HS-27A (cell line): ENCODE data around the gene TBX1.
"Not testable (repeated sequence)": the region's sequence is repeated elsewhere in the genome, so short reads cannot be mapped to it uniquely, and the experiment has no call there.

Source experiments
- DNase-seq: peaks from one replicate; pipeline ENCODE4 v3.0.0-alpha.2; 2012; ENCODE audit warnings: low read depth, missing footprints

The TBX1 gene

DNA sequence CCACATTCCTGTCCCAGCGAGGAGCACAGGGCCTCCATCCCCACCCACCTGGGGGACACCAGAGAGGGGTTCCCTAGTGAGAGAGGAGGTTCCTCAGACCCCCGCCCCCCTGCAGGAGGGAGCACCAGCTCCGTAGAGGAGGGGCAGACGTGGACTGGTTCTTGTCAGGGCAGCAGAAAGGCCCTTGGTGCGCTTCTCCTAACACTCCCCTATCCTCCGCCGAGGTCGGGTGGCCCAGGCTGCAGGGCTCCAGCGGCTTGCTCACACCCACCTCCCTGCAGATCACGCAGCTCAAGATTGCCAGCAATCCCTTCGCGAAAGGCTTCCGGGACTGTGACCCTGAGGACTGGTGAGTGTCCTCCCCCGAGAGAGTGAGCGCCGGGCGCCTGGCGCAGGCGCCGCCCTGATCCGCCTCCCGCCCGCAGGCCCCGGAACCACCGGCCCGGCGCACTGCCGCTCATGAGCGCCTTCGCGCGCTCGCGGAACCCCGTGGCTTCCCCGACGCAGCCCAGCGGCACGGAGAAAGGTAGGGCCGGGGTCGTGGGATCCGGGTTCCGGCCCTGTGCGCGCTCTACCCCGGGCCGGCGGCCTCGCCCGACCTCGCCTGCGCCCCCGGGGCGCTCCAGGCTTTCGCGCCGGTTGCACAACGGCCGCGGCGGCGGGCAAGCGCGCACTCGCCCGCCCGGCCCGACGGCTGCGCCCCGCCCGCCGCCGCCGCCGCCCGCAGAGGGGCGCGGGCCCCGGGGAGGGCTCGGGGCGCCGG is 5.1 kb downstream of the TBX1 start:
- no peak for DNase-seq

DNA sequence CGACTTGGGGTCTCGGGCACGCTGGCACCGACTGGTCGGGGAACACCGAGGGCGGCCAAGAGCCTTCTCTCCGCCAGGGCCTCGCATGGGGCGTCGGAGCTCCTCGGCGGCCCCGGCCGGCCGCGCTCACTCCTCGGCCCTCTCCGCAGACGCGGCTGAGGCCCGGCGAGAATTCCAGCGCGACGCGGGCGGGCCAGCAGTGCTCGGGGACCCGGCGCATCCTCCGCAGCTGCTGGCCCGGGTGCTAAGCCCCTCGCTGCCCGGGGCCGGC is 5.6 kb downstream of the TBX1 start:
- no peak for DNase-seq

DNA sequence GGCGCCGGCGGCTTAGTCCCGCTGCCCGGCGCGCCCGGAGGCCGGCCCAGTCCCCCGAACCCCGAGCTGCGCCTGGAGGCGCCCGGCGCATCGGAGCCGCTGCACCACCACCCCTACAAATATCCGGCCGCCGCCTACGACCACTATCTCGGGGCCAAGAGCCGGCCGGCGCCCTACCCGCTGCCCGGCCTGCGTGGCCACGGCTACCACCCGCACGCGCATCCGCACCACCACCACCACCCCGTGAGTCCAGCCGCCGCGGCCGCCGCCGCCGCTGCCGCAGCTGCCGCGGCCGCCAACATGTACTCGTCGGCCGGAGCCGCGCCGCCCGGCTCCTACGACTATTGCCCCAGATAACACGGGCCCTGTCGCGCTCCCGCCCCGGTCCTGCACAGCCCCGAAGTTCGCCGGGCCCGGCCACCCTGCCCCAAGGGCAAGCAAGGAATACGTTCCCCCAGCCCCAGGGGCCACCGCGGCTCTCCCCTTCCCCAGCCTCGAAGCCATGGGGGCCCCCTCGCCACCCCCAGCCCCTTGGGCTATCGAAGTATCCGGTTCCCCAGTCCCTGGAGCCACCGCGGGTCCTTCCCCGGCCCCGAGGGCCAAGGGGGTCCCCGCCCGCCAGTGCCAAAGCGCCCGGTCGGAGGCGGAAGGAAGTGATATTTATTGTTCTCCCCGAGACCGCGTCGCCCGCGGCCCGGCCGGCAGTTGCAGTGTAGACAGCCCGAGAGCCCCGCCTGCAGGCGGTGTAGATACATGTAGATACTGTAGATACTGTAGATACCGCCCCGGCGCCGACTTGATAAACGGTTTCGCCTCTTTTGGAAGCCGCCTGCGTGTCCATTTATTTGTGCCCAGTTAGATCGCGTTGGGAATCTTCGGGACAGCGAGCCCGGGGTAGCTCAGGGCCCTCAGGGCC is 6.2 kb downstream of the TBX1 start:
- DNase-seq, result no peak

DNA sequence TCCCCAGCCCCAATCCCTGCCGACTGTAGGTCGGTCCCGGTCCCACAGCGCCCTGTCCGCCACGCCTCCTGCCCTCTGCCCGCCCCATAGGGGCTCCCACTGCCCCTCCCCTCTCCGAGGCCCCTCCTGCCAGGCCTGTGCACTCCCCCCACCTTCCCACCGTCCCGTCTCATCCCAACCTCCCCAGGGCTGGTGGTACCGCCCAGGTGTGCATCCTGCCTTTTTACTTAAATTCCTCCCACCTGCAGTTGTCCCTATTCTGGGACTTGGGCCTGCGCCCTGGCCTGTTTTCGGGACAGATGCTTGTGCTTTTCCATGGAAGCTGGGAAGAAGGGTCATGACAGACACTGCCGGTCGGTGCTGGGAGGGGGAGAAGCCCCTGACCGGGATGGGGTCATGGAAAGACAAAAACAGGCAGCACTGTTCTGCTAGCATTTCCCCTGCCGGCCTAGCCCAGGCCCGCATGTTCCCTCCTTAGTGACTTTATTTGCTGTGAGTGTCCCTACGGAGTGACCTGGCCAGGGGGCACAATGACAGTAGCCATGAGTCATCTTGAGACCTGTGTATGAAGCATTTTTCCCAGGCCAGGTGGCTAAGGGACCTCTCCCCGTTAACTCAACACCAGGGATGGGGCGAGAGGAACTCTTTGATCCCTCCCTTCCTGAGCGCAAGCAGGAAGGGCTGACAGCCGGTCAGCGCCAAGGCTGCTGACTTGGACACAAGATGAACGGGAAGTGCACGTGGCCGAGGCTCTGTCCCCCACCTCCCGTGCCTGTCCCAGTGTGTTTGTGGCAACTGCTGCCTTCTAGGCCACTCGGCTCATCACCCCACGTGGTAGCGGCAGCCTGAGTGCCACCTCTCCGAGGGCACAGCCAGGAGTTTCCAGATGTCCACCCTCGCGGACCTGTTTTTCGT is 7.1 kb downstream of the TBX1 start:
- DNase-seq, result no peak

DNA sequence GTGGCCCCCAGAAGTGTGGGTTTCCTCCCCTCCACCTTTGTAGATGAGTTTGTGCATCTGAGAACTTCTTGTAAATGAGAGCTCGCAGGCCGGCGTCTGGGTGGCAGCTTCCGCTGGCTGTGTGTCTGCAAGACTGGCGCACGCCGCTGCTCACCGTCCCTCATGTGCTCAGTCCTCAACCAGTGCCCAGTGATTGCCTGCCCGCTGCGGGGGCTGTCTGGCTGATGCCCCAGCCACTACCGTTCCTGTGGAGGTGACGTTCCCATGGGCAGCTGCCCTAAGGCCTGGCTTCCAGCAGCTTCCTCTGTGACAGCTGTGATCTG is 8.8 kb downstream of the TBX1 start:
- DNase-seq, result no peak

DNA sequence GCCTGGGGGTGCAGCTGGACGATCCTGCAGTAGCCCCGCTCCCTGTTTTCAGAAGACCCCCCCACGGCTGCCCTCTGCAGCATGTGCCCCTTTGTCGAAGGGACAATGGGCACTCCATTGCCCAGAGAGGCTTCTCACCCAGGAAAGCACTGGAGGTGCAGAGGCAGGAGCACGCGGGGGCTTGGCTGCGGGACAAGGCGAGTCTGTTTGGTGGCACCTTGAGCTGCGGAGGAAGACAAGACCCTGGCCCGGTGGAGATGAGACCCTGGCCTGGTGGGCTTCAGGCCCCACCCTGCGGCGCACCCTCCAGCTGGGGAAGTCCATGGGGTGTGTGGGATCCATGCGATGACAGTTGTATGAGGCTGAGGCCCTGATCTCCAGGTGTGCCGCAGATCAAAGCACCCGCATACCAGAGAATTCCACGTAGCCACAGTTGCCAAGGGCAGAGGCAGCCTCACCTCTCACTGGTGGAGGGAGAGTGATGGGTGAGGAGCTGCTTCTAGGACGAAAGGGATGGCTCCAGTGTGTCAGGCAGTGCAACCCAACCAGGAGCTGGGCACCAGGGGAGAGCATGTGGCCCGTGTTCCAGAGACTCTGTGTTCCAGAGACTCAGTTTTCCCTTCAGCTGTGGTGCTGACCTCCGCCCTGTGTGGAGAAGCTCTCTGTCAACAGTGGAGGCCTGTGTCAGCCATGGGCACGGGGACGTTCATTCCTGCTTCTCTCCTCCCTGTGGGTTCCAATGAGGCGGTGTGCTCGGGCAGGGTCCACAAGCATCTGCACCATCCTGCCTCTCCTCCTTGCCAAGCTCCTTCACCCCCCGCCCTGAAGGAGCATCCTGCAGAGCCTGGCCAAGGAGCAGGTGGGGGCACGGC is 10.0 kb downstream of the TBX1 start:
- no peak for DNase-seq

DNA sequence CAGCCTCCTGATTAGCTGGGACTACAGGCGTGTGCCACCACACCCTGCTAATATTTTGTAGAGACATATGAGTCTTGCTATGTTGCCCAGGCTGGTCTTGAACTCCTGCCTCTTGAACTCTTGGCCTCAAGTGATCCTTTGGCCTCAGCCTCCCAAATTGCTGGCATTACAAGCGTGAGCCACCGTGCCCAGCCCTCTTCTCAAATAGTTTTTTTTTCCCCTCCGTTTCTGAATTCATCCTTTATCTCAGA is 11.8 kb downstream of the TBX1 start:
- no peak for DNase-seq

DNA sequence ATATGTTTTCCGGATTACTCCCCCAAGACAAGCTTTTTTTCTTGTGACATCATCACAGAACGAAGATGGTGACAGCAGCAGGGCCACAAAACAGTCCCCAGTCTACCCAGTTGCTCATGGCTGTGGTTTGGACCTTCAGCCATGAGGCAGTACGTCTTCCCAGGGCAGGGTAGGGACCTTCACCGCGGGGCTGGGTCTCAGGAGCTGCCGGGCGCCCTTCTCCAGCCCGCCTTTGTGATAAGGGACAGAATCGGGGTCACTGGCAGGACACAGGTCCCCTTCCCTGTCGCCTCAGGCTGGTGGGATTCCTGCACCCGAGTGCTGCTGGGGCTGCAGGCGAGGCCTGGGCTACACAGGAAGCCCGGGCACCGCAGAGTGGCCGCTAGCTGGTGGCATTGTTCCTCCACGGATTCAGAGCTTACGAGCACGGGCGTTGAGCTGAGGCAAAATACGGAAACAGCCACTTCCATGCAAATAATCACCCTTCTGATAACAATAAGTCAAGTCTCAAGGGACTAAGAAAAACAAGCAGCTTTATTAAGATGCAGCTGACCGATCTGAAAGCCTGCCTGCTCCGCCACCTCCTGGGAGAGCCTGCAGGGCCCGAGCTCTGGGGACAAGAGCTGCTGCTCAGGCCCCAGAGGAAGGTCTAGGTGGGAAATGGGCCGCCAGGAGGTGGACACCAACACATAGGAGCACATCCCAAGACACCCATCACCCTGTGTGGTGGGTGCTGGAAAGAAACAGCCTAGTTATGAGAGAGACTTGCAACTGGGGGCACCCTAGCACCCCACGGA is 12.3 kb downstream of the TBX1 start:
- DNase-seq, result no peak

DNA sequence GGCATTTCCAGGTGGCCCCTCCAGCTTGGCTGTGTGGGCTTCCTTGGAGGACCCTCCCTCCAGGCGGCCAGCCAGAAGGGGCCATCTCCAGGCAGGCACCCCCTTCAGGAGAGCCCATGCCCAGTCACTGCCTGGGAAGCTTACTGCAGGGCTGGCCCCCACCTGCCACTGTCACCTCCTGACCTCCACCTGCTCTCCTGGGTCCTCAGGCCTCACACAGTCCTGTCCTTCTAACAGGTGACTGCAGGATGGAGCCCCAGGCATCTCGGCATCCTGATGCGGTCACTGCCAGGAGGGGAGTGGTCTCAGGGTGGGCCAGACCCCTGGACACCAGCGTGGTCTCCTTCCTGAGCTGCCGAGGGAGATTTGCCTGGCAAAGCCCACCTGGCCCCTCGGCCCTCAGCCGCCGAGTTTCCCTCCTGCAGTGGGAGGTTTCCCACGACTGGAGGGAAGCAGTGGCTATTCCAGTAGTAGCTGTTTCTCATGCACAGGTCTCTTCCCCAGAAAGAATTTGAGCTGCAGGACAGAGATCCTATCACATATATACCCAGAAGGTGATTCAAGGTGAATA is 13.0 kb downstream of the TBX1 start:
- no peak for DNase-seq

DNA sequence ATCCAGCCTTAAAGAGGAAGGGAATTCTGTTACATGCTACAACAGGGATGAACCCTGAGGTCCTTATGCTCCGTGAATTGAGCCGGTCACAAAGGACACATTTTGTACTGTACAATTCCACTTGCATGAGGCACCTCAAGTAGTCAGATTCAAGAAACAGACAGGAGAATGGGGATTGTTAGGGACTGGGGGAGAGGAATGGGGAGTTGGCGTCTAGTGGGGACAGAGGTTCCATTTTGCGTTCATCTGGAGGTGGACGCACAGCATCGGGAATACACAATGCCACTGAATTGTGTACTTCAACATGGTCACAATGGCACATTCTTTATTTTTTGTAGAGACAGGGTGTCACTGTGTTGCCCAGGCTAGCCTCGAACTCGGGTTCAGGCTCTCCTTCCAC is 14.1 kb downstream of the TBX1 start:
- DNase-seq, result no peak

DNA sequence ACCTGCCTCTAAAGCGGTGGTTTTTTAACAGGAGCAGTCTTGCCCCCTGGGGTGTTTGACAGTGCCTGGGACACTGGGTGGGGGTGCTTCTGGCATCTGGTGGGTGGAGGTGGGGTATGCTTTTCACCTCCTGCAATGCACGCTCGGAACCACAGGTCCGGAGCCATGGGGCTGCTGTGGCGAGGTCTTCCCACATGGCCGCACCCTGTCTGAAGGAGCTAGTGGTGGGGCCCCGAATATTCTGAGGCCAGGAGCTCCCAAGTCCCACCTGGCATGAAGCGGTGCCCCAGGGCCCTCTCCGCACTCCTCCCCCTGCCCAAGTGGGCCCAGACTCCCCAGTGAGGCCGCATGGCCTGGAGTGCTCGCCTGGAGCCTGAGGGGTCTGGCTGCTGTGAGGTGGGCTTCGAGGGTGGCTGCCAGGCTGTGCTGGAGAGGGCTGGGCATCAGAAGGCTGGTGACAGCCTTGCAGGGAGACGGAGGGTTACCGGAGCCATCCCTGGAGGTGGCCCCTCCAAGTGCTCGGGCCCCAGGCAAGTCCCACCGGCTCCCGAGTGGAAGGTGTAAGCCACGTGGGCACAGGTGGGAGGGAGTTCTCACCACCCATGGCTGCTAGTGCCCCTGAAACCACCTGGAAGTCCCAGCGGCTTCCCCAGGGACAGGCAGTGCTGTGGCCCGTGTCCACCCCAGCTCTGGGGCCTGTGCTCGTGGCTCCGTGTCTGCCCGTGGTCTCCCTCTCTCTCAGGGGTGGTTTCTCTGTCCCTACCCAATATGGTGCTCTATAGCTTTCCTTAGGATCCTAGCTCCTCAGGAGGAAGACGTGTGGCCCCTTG is 15.1 kb downstream of the TBX1 start:
- DNase-seq, result no peak

DNA sequence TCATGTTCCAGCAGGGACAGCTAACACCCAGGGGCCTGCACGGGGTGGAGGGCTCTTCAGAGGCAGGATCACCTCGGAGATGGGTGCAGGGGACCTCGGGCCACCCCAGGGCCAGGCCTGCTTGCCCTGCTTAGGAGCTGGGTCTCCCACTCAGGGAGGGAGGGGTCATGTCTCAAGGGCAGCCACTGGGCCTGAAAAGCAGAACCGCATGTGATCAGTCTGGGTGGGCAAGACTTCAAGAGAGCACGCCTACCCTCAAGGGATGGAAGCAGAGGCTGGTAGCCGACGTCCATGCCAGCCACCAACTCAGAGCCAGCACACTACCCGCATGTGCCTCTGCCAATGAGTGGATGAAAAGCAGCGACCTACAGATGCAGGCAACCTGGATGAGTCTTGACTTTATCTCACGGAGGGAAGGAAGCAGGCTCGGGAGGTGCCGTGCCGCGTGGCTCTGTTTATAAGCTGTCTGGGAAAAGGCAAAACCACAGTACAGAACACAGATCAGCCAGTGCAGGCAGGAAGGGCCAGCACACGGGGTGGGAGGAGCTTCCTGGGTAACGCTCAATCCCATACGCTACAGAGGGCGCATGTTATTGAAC is 16.0 kb downstream of the TBX1 start:
- no peak for DNase-seq

DNA sequence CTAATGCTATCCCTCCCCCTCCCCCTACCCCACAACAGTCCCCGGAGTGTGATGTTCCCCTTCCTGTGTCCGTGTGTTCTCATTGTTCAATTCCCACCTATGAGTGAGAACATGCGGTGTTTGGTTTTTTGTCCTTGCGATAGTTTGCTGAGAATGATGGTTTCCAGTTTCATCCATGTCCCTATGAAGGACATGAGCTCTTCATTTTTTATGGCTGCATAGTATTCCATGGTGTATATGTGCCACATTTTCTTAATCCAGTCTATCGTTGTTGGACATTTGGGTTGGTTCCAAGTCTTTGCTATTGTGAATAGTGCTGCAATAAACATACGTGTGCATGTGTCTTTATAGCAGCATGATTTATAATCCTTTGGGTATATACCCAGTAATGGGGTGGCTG is 16.6 kb downstream of the TBX1 start:
- DNase-seq, result not testable (repeated sequence)

DNA sequence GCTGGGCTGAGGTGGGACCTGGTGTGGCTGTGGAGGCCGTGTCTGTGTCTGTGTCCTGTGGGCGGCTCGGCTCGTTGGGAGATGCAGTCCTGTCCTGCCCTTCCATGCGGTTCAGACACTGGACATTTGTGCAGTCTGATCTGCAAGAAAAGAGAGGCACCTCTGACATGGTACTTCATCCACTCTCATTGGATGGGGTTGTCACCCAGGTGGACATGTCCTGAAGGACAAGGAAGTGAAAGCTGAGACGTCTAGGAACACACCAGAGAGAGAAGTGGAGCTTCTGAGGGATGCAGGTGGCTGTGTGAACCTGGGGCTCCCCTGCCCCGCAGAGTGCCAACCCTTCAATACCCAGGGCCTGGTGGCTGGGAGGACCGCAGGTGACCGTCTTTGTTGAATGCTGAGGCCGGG is 18.4 kb downstream of the TBX1 start:
- no peak for DNase-seq

DNA sequence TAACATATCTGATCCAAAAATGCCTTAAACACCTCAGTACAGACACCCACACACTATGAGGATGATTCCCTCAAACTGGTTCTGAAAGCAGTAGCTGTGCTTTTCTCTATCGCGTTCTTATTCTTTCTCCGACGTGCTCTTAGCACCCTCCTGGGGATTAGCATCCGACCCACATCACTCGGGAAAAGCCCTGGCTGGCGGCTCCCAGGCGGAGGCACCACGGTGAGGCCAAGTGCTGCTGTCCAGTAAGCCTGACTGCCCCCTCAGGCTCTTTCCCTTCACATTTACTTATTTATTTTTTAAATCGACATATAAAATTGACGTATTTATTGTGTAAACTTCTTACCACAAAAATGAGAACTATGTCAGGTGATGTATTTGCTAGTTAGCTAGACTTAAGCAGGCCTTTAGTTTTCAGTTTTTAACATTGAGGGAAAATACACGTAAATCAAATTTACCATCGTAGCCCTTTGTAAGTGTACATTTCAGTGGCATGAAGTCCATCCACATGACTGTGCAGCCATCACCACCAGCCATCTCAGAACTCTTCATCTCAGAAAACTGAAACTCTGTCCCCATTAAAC is 19.2 kb downstream of the TBX1 start:
- no peak for DNase-seq

DNA sequence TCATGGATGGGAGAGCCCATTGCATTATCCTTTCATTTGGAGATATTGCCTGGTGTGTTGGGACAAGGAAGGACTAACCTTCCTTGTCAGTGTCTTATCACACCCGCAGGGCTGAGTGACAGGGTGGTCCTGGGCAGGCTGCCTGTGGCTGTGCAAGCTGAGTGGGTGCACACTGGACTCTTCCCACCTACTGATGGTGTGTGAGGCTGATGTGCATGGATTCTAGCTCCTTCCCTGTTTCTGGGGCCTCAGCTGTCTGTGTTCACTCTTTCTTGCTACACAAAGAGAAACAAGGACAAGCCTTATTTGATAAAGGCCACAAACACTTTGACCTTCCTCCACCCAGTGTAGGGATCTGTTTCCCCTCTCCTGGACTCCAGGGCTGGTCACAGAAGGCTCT is 22.0 kb downstream of the TBX1 start:
- DNase-seq, result no peak

DNA sequence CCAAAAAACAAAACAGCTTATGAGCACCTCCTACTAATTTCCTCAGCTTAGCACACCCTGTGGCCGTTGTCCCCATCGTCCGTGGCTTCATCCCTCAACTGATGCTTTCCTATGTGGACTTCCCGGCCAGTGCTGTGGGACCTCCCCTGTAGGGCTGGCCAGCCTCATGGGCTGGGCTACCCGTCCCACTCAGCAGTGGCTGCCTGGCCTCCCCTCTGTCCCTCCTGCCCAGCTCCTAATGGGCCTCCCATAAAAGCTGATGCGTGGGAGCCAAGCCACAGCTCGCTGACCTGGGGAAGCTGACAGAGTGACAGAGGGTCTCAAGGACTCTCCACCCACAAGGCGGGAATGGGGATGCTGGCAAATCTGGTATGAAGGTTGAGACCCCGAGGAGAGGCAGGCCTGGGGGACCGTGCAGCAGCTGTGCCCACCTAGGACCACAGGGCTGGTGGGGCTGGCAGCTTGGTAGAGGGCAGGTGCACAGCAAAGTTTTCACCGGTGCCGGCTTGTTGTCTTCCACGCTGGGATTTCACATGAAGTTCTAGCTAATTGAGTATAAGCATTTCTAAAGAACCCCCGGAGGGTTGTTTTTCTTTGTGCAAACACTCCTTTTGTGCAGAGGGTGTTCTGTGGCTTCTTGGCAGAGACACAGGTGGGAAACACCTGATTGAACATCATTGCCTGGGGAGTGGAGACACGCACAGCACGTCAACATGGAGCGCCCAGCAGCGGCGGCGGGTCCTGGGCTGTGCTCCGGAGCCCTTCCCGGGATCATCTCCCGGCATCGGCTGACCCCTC is 23.2 kb downstream of the TBX1 start:
- no peak for DNase-seq
